Neutrophil (primary cell): ENCODE results near the gene PPP1R3G.

Experiments used
- H3K27ac ChIP-seq: fragments of 200-600 bp; sonication (generic); 2 replicates; pipeline ENCODE4 v1.5.1; 2016; ENCODE audit warnings: mild to moderate bottlenecking, moderate library complexity
- H3K27me3 ChIP-seq: fragments of 200-600 bp; sonication (generic); 2 replicates; pipeline ENCODE4 v1.6.0; 2016; ENCODE audit warnings: mild to moderate bottlenecking
- H3K36me3 ChIP-seq: fragments of 200-600 bp; sonication (generic); 2 replicates; pipeline ENCODE4 v1.5.1; 2017
- H3K4me1 ChIP-seq, 2 experiments: fragments of 200-600 bp in 1 of 2; sonication (generic) in 1 of 2; 1 replicate in 1 of 2; 2 replicates in 1 of 2; pipeline versions ENCODE4 v1.5.1 to v1.6.1; 2013 to 2016; ENCODE audit warnings: low read depth in 1 of 2, low read length in 1 of 2, mild to moderate bottlenecking in 1 of 2, moderate library complexity in 1 of 2; ENCODE audit not compliant: control insufficient read depth in 1 of 2, insufficient read depth in 1 of 2
- H3K4me3 ChIP-seq, 2 experiments: fragments of 200-600 bp in 1 of 2; sonication (generic) in 1 of 2; 1 replicate in 1 of 2; 2 replicates in 1 of 2; pipeline ENCODE4 v1.5.1; 2013 to 2016; ENCODE audit warnings: low read depth in 1 of 2, low read length in 1 of 2, mild to moderate bottlenecking in 1 of 2, moderate library complexity in 1 of 2
- H3K9me3 ChIP-seq: fragments of 200-600 bp; sonication (generic); 2 replicates; pipeline ENCODE4 v1.5.1; 2016
- TF ChIP-seq, protein P1 (sequence below): fragments of 200-600 bp; sonication (generic); IDR thresholded peaks from 2 replicates; pipeline ENCODE4 v1.5.1; 2016; ENCODE audit warnings: antibody characterized with exemption

Gene PPP1R3G

DNA sequence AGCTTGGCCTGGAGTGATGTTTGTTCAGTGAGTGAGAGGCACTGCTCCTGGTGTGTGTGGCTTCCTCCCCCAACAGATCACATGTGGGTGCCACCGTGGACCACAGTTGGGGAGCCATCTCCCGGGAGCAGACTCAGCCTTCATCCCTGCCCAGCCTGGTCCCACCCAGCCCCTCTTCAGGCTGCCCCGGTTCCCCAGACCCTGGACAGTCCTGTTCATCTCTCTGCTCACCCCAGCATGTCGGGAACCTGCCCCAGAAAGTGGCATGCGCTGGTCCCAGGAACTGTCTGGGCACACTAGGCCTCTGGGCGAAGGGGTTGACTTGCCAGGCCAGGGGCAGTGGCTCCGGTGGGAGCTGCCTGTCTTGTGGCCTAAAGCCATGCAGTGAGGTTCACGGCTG lies 21.5 kb upstream of the PPP1R3G start:
- Histone ChIP-seq H3K4me1 (no peaks in the 10 kb centered on the region), H3K36me3 (no peaks in the 10 kb centered on the region), H3K9me3 (no peaks in the 10 kb centered on the region), H3K4me3 (no peak overlapping the region), H3K27me3 (no peaks in the 10 kb centered on the region), H3K27ac (no peak overlapping the region)
- TF ChIP-seq, protein P1, sequence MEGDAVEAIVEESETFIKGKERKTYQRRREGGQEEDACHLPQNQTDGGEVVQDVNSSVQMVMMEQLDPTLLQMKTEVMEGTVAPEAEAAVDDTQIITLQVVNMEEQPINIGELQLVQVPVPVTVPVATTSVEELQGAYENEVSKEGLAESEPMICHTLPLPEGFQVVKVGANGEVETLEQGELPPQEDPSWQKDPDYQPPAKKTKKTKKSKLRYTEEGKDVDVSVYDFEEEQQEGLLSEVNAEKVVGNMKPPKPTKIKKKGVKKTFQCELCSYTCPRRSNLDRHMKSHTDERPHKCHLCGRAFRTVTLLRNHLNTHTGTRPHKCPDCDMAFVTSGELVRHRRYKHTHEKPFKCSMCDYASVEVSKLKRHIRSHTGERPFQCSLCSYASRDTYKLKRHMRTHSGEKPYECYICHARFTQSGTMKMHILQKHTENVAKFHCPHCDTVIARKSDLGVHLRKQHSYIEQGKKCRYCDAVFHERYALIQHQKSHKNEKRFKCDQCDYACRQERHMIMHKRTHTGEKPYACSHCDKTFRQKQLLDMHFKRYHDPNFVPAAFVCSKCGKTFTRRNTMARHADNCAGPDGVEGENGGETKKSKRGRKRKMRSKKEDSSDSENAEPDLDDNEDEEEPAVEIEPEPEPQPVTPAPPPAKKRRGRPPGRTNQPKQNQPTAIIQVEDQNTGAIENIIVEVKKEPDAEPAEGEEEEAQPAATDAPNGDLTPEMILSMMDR, result no peak

DNA sequence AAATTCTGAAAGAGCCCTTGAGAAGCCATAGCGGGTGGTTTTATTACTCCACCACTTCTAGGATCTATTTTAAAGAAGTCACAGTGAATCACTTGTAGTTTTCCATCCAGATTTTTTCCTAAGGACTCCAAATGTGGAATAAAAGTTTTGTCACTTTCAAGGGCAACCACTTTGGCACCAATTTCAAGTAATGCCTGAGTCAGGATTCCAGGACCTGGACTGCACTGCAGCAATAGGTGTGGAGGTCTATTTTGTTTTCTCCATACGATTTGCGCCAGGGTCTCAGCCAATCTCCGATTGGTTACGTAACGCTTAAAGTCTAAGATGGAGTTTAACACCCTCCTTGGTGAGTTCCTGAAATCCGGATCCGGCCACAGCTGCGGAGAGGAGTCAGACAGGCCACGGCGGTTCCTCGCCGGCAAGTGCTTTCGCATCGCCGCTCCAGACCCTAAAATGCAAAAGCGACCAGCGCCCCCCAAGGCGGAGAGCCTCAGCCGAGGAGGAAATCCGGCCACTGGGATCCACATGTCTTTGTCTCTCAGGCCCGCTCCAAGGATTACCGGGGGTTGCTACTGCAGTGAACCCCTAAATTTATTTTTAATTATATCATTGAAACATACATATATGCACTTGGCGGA lies 18.6 kb upstream of the PPP1R3G start:
- Histone ChIP-seq H3K36me3 (no peaks in the 10 kb centered on the region), H3K9me3 (no peaks in the 10 kb centered on the region), H3K4me3 (no peak overlapping the region), H3K4me1 (no peaks in the 10 kb centered on the region), H3K27me3 (no peaks in the 10 kb centered on the region), H3K27ac (no peak overlapping the region)
- TF ChIP-seq, protein P1, result no peak

DNA sequence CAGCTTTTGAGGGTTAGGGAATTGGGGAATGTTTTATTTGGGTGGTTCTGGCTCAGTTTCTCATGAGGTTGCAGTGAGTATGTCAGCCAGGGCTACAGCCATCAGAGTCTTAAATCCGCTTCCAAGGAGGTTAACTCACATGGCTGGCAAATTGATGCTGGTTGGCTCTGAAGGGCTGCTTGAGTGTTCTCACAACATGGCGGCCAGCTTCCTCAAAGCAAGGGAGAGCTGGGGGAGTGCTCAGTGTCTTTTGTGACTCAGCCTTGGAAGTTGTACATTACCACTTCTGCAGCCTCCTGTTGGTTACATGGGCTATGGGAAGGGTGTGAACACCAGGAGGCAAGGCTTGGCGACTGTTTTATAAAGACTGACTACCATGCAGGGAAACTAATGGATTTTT lies 17.8 kb upstream of the PPP1R3G start:
- Histone ChIP-seq H3K27ac (no peak overlapping the region), H3K27me3 (no peaks in the 10 kb centered on the region)

DNA sequence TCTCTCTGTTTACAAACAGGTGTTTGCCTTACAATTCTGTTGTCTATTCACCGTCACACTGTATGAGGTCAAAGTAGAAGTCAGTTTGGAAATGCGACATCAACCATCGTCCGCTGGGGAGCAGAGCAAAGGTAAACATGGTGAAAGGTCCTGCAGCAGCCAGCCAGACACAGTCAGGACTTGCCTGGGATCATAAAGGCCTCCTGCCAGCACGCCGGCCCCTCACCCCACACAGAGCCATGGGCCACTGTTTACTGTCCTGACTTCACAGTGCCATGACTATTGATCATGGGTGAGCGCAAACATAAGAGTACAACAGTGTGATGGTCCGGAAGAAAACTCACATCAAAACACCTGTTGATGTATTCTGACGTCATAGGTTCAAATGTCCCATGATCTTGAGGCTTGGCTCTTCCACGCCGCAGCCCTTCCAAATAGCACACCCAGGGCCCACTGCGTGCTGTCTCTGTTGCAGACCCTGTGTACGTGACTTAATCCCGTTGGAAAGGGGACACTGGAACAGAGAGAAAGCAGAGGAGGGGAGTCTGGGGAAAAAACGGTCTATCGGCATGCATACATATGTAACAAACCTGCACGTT lies 16.9 kb upstream of the PPP1R3G start:
- Histone ChIP-seq H3K4me3 (no peak overlapping the region), H3K27me3 (no peaks in the 10 kb centered on the region), H3K36me3 (no peaks in the 10 kb centered on the region), H3K9me3 (no peaks in the 10 kb centered on the region), H3K27ac (no peak overlapping the region), H3K4me1 (no peaks in the 10 kb centered on the region)
- TF ChIP-seq, protein P1, result no peak

More for the DNA sequence above, 17.8 kb upstream of the PPP1R3G start:
- H3K36me3 ChIP-seq, result no peaks in the 10 kb centered on the region
- H3K9me3 ChIP-seq, result no peaks in the 10 kb centered on the region
- TF ChIP-seq, protein P1, result no peak
- no peaks in the 10 kb centered on the region for H3K4me1 ChIP-seq
- no peak overlapping the region for H3K4me3 ChIP-seq

DNA sequence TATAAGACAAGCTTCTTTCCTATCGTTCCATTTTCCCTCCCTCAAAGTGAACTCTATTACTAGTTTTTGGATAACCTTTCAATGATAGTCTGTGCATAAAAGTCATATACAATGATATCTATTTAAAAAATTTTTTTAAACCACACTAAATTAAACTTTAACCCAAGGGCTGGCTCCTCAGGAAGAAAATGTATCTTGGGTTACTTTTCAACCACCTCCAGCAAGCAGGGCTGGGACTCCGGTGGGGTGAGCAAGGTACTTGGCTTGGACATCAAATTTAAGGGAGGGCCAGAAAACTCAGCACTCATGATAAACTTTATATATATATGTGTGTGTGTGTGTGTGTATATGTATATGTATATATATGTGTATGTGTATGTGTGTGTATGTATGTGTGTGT lies 13.9 kb upstream of the PPP1R3G start:
- Histone ChIP-seq H3K4me3 (no peak overlapping the region), H3K9me3 (no peaks in the 10 kb centered on the region), H3K27me3 (no peaks in the 10 kb centered on the region), H3K4me1 (no peaks in the 10 kb centered on the region), H3K36me3 (no peaks in the 10 kb centered on the region), H3K27ac (no peak overlapping the region)
- TF ChIP-seq, protein P1, result no peak
